CD4-positive, alpha-beta T cell (primary cell): ENCODE results near the gene MAP3K14. TPM values are rescaled to one million over a fixed set of nuclear protein-coding genes. Genes with fewer than 3 reads are reported as not detected.

Experiments
- ATAC-seq: fragments of 200-7000 bp; cut with Tn5 transposase; one replicate; pipeline ENCODE4 v1.10.0; 2022; ENCODE audit warnings: mild to moderate bottlenecking; ENCODE audit not compliant: poor library complexity
- CTCF ChIA-PET: fragments of 350-600 bp; sonication (Branson Sonifier 250); formaldehyde crosslinking; loops from one replicate; lab custom pipeline; 2021; ENCODE audit warnings: antibody characterized with exemption, inconsistent platforms; lab: Charles Lee
- POLR2A ChIA-PET: fragments of 350-600 bp; sonication (Branson Sonifier 250); formaldehyde crosslinking; loops from one replicate; lab custom pipeline; 2021; ENCODE audit warnings: antibody characterized with exemption, inconsistent platforms; lab: Charles Lee
- DNase-seq, 14 experiments: peaks; one replicate each; pipeline ENCODE4 v3.0.0-alpha.2; 2013 to 2020; ENCODE audit warnings: mixed read lengths in 2 of 14
- H3K27ac ChIP-seq, 2 donors: one replicate each; pipeline versions ENCODE4 v1.5.1 to v1.7.0; 2013; ENCODE audit warnings: low read length in 2 of 2, low read depth in 1 of 2, mild to moderate bottlenecking in 1 of 2
- H3K27me3 ChIP-seq, 2 experiments: 1 replicate in 1 of 2; 2 replicates in 1 of 2; pipeline versions ENCODE4 v1.6.1 to v1.7.0; 2013; ENCODE audit warnings: low read length in 2 of 2, control low read depth in 1 of 2, mild to moderate bottlenecking in 1 of 2, moderate library complexity in 1 of 2; ENCODE audit not compliant: insufficient read depth in 2 of 2, control insufficient read depth in 1 of 2
- H3K36me3 ChIP-seq: one replicate; pipeline ENCODE4 v1.6.1; 2013; ENCODE audit warnings: low read length, control low read depth; ENCODE audit not compliant: insufficient read depth
- H3K4me1 ChIP-seq: one replicate; pipeline ENCODE4 v1.6.1; 2013; ENCODE audit warnings: low read length, control low read depth; ENCODE audit not compliant: insufficient read depth
- H3K4me3 ChIP-seq: one replicate; pipeline ENCODE4 v1.5.1; 2013; ENCODE audit warnings: mild to moderate bottlenecking, low read length, moderate library complexity
- H3K9me3 ChIP-seq, 2 experiments: 1 replicate in 1 of 2; 2 replicates in 1 of 2; pipeline versions ENCODE4 v1.6.1 to v1.7.0; 2013; ENCODE audit warnings: low read length in 2 of 2, mild to moderate bottlenecking in 2 of 2, control low read depth in 1 of 2, moderate library complexity in 1 of 2; ENCODE audit not compliant: control insufficient read depth in 1 of 2, insufficient read depth in 1 of 2
- H3K27ac Mint-ChIP-seq: one replicate; pipeline ENCODE4 v1.8.0; 2020; ENCODE audit warnings: mixed read lengths
- H3K27me3 Mint-ChIP-seq: one replicate; pipeline ENCODE4 v1.8.0; 2021; ENCODE audit warnings: mixed read lengths
- H3K36me3 Mint-ChIP-seq: one replicate; pipeline ENCODE4 v1.8.0; 2021; ENCODE audit warnings: low read depth, mixed read lengths
- H3K4me1 Mint-ChIP-seq: one replicate; pipeline ENCODE4 v1.8.0; 2021; ENCODE audit warnings: low read depth, mixed read lengths
- H3K4me3 Mint-ChIP-seq: one replicate; pipeline ENCODE4 v1.8.0; 2020; ENCODE audit warnings: mild to moderate bottlenecking, mixed read lengths
- H3K9me3 Mint-ChIP-seq: one replicate; pipeline ENCODE4 v1.8.0; 2020; ENCODE audit warnings: mixed read lengths
- CTCF ChIP-seq: fragments of 200-600 bp; IDR thresholded peaks from one replicate; pipeline ENCODE4 v1.8.0; 2022; ENCODE audit warnings: antibody characterized with exemption, mild to moderate bottlenecking
- intact Hi-C, 2 experiments: fragments of 100-400 bp; cut with DNase I in 1 of 2; cut with micrococcal nuclease in 1 of 2; formaldehyde crosslinking; loops; one replicate each; pipeline versions ENCODE4 v1.15.1 to v1.9.0; 2023 to 2025; cut with DNase I, micrococcal nuclease
- total RNA-seq, 174 experiments: library from RNA in 2 of 174; stranded (reverse) in 2 of 174; gene quantifications; one replicate each; pipeline ENCODE4 v1.2.3 and lab custom pipeline; 2021 to 2026

The MAP3K14 gene
- total RNA-seq, 2 experiments from 2014 or later = 41.4 to 46.5 TPM

- Histone ChIP-seq H3K27ac (no peak overlapping the region), H3K4me3 (no peak overlapping the region), H3K9me3 (no peaks in the 10 kb centered on the region), H3K4me1 (peaks cover 5% of the 10 kb centered on the region), H3K36me3 (no peaks in the 10 kb centered on the region), H3K27me3 (no peaks in the 10 kb centered on the region)
- intact Hi-C loops = no loop called here
- Mint-ChIP-seq H3K4me3 (no peak overlapping the region), H3K9me3 (no peaks in the 10 kb centered on the region), H3K4me1 (no peaks in the 10 kb centered on the region), H3K27me3 (no peaks in the 10 kb centered on the region), H3K27ac (no peak overlapping the region), H3K36me3 (no peaks in the 10 kb centered on the region)
- DNase-seq = no peak
- CTCF ChIA-PET = no interaction called here
- ATAC-seq = no peak
- no peak for TF ChIP-seq CTCF
- POLR2A ChIA-PET = interaction anchor here (1.3 kb wide), 1 partner anchor 16 kb away, joined by 3 read pairs; the partner anchor contains the start of gene MAP3K14
These were observed 15.7 kb upstream of the MAP3K14 start for GRCh38 chr17:45332505-45332904.

- H3K27ac ChIP-seq = no peak overlapping the region
- no peaks in the 10 kb centered on the region for H3K36me3 ChIP-seq
- no peaks in the 10 kb centered on the region for H3K9me3 ChIP-seq
- Mint-ChIP-seq H3K9me3 (no peaks in the 10 kb centered on the region), H3K27ac (no peak overlapping the region), H3K4me3 (no peak overlapping the region), H3K27me3 (no peaks in the 10 kb centered on the region), H3K4me1 (peaks cover 11% of the 10 kb centered on the region), H3K36me3 (no peaks in the 10 kb centered on the region)
- no peaks in the 10 kb centered on the region for H3K27me3 ChIP-seq
- no peak overlapping the region for H3K4me3 ChIP-seq
- no peak for TF ChIP-seq CTCF
- intact Hi-C loops = no loop called here
- POLR2A ChIA-PET = interaction anchor here (0.7 to 2.1 kb wide), 2 partner anchors 10 to 13 kb away, joined by 7 to 10 read pairs; partner anchors contain the start of gene MAP3K14
- peaks cover 6% of the 10 kb centered on the region for H3K4me1 ChIP-seq
- DNase-seq = peak in 1 of 14 experiments; percentile 3
- CTCF ChIA-PET = interaction anchor here (0.7 to 3.3 kb wide), 3 partner anchors 49 to 65 kb away, joined by 3 to 15 read pairs (median 11); partner anchors contain the start of gene SPATA32
- no peak for ATAC-seq
These were observed 9.8 kb upstream of the MAP3K14 start for GRCh38 chr17:45326626-45327025.

GRCh38 chr17:45325810-45326209 is 9.0 kb upstream of the MAP3K14 start:
- POLR2A ChIA-PET = interaction anchor here (0.7 to 2.1 kb wide), 2 partner anchors 8 to 9 kb away, joined by 3 to 10 read pairs; partner anchors contain the start of gene MAP3K14

More at GRCh38 chr17:45325810-45326209, 9.0 kb upstream of the MAP3K14 start:
- no peak for TF ChIP-seq CTCF
- ATAC-seq = no peak
- Mint-ChIP-seq H3K4me1 (peaks cover 20% of the 10 kb centered on the region), H3K9me3 (no peaks in the 10 kb centered on the region), H3K4me3 (no peak overlapping the region), H3K27me3 (no peaks in the 10 kb centered on the region), H3K27ac (no peak overlapping the region), H3K36me3 (no peaks in the 10 kb centered on the region)
- Histone ChIP-seq H3K36me3 (no peaks in the 10 kb centered on the region), H3K27me3 (no peaks in the 10 kb centered on the region), H3K4me3 (no peak overlapping the region), H3K4me1 (peaks cover 14% of the 10 kb centered on the region), H3K27ac (no peak overlapping the region), H3K9me3 (no peaks in the 10 kb centered on the region)
- DNase-seq = no peak
- intact Hi-C loops = no loop called here
- CTCF ChIA-PET = interaction anchor here (3.3 kb wide), 2 partner anchors 49 to 60 kb away, joined by 11 to 15 read pairs; no protein-coding TSS in a partner anchor
